Mucosa of gallbladder (tissue), 1 donor: Measurements from ENCODE around the gene SLX4. TPM values are rescaled to one million over a fixed set of nuclear protein-coding genes. Genes with fewer than 3 reads are reported as not detected.

ENCODE experiments used
- DNase-seq: peaks from one replicate; pipeline ENCODE4 v3.0.0-alpha.2; 2020; ENCODE audit warnings: low spot score
- total RNA-seq: library from RNA; stranded (reverse); gene quantifications from one replicate; pipeline ENCODE4 v1.2.1, GENCODE V29; 2021
- donor health status: DM: no; HTN: no; CAD: no.

SLX4 gene
- total RNA-seq, 1 donor from 2014 or later = 6.8 TPM

DNA sequence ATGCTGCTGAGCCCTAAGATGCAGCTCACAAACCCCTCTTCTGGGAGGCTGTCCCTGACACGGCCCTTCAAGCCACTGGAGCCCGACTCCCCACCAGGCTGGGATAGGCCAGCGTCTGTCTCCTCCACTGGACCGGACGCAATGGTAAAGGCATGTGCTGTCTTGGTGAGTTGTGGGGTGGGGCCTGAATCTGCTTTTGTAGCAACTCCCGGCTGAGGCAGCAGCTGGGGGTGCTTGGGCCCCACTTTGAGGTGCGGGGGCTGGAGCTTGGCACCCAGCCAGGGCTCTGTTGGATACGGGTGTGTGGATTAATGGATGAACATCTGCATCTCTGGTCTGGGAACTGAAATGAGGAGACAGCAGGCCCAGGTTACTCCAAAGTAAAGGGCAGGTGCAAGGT, 30.7 kb downstream of the SLX4 start:
- DNase-seq = no peak

- no peak for DNase-seq
Observed at GRCh38 chr16:3580251-3580651, 31.2 kb downstream of the SLX4 start.

- DNase-seq = no peak
Observed at GRCh38 chr16:3579776-3580175, 31.6 kb downstream of the SLX4 start.

DNA sequence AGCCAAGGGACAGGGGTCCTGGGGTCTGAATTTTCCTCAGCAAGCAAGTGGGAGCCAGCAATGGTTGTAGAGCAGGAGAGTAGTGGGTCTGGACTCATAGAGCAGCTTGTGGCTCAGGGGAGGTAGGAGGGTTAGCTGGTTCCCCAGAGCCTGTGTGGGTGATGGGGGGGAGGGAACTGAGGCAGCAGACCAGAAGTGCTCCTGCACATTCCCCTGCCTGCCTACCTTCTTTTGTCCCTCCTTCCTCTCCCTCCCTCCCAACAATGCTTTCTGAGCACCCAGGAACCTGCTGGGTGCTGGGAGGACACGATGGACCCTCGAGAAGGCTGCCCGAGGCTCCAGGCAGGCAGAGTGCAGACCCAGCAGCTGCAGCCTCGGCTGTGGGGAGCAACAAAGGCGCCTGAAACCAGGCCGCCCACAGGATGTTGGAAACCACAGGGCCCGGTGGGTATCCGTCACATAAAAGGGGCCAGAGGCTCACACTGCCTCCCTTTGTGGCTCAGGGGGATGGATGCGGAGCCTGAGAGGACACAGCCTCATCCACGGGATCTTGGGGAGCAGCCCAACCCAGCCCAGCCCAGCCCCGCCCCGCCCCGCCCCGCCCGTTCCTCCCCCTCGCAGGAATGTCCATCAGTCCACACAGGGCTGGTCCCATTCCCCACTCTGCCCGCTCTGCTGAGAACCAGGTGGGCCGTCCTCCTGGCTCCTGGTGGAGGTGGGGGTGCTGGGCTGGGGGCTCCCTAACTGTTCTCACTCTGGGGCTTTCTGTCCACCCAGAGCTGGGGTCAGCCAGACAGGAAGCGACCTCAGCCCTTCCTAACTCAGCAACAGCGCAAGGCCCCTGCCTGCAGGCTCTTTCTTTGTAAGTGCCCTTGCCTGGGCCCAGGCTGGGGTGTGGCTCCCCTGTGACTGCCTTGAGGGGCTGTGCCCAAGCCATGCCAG, 32.5 kb downstream of the SLX4 start:
- DNase-seq = no peak

DNA sequence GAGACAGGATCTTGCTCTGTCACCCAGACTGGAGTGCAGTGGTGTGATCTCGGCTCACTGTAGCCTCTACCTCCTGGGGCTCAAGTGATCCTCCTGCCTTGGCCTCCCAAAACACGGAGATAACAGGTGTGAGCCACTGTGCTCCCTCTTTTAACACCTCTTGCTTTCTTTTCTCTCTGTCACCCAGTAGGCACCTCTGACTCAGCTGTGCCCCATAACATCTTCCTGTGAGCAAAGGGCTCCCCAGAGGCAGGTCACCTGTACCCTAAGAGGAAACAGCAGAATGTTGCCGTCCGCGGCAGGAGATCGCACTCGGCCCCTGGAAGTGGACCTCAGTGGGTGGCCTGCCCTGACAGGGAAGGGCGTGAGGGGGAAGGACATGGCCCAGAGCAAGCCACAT, 33.3 kb downstream of the SLX4 start:
- no peak for DNase-seq

DNA sequence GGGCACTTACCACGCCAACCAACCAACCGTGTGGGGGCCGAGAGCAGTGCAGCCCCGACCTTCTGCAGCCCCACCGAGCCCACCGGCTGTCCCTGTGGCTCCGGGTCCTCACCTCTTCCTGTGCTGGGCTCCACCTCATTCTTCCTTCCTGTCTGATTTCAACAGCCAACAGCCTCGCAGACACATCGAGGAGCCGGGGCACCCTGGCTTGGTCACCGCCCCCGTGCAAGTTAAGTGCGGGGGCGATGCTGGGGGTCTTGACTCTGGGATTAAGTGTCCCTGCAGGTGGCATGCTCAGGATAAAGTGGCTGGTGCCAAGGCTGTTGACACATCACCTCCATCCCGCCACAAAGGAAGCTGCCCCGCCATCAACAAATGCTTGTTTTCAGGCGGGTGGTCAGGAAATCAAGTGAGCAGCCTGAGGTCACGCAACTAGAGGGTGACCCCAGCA, 34.1 kb downstream of the SLX4 start, which contains the start of gene NLRC3:
NLRC3 (minus strand) TSS at position 102 of the 451 bp plus-strand sequence. CDS start 12,367 bp downstream, outside the sequence.
- DNase-seq = no peak

- DNase-seq = no peak
Observed at GRCh38 chr16:3576211-3576610, 35.2 kb downstream of the SLX4 start.

GRCh38 chr16:3575491-3575890, 35.9 kb downstream of the SLX4 start:
- no peak for DNase-seq

GRCh38 chr16:3574195-3574594, 37.2 kb downstream of the SLX4 start:
- DNase-seq = no peak

GRCh38 chr16:3573146-3573815, 38.1 kb downstream of the SLX4 start:
- DNase-seq = no peak

GRCh38 chr16:3570420-3571062, 40.9 kb downstream of the SLX4 start:
- DNase-seq = no peak

- DNase-seq = no peak
Observed at GRCh38 chr16:3569851-3570250, 41.6 kb downstream of the SLX4 start.

DNA sequence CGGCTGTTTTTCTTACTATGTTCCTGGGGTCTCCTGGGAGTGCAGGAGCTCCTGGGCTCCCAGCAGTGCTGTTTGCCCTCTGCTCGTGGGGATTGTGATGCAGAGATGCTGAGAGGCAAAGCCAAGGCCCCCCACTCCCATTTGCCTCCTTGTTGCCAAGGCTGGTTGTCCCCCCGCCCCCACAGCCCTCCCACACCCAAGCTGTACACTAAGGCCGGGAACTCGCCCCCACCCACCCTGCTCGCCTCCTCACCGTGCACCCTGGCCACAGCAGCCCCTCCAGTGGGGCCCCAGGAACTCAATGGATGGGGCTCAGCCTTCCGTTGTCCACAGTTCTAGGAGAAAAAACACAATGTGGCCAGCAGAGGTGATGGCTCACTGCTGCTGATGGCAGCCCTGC, 44.4 kb downstream of the SLX4 start:
- no peak for DNase-seq

GRCh38 chr16:3564889-3565141, 46.6 kb downstream of the SLX4 start:
- DNase-seq = no peak

GRCh38 chr16:3564130-3564888, 47.1 kb downstream of the SLX4 start:
- DNase-seq = no peak

GRCh38 chr16:3562914-3563480, 48.4 kb downstream of the SLX4 start:
- no peak for DNase-seq

GRCh38 chr16:3561626-3562025, 49.8 kb downstream of the SLX4 start:
- no peak for DNase-seq

GRCh38 chr16:3554351-3554928, 57.0 kb downstream of the SLX4 start:
- DNase-seq = no peak

DNA sequence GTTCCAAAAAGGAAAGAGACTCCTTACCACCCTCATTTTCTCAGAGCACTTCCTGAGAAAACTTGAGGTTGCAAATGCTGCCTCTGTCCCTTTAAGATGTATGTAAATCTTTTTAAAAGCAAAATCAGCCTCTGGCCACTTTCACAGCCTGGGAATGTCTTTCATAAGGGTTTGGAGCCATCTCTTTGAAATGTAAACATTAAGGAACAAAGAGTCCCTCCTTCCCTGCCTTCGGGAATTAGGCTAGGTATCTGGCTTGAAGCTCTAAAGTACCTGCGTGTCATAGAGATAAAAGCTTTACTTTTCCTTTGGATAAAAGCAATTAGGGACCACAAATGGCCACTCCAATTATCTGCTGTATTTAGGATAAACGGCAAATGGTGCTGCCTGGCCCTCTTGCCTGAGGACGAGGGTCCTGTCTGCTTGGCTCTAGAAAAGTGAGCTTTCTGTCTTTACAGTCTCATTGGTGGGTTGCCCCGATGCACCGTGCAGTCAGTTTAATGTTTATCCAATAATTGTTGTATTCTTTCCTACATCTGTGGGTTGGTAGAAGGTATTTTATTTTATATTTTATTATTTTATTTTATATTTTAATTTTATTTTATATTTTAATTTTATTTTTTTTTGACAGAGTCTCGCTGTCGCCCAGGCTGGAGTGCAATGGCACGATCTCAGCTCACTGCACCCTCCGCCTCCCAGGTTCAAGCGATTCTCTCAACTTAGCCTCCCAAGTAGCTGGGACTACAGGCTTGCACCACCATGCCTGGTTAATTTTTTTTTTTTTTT, 58.1 kb downstream of the SLX4 start:
- DNase-seq = no peak
